ENCODE data around the gene CDHR1. TPM values are rescaled to one million over a fixed set of nuclear protein-coding genes. Genes with fewer than 3 reads are reported as not detected.
"Not testable (repeated sequence)": the region's sequence is repeated elsewhere in the genome, so short reads cannot be mapped to it uniquely, and the experiment has no call there.

CDHR1 gene
- total RNA-seq, 2 donors from 2014 or later = 3.3 to 10.2 TPM

- no peaks in the 10 kb centered on the region for H3K9me3 Mint-ChIP-seq
- ATAC-seq = no peak
- no peak for DNase-seq (ENCODE audit: low spot score)
- peaks cover 0 to 6% of the 10 kb centered on the region in 2 donors for H3K27me3 Mint-ChIP-seq
- peaks cover 2 to 6% of the 10 kb centered on the region in 2 donors for H3K4me1 Mint-ChIP-seq (ENCODE audit: low read depth in 2 of 2)
- no peak overlapping the region for H3K4me3 Mint-ChIP-seq
- no peaks in the 10 kb centered on the region for H3K36me3 Mint-ChIP-seq
- no peak overlapping the region for H3K27ac Mint-ChIP-seq
Observed at GRCh38 chr10:84164442-84164841, 29.9 kb upstream of the CDHR1 start.

DNA sequence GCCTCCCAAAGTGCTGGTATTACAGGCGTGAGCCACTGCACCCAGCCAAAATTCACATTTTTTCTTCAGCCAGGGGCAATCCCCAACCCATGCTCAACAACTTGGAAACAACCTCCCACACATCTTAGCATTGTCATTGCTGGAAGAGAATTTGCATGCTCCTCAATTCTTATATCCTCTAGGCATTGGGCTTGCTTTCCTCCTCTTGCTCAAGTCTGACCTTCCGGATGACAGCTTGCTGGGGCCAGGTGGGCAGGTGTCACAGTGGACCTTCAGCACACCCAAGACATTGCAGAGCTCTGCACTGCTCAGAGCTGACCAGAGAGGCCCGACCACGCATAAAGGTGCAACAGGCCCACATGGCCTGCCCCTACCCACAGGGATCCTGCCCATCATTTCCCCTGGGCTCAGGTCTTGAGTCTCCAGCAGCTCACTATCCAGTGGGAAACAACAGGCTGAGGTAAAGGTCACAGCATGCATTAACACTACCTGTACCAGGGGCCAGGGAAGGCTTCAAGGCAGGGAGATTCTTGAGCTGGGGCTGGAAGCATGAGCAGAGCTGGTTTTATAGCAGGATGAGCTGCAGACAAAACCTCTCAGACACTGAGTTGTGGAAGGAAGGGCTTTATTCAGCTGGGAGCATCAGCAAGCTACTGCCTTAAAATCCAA is 27.6 kb upstream of the CDHR1 start:
- no peak overlapping the region for H3K4me3 Mint-ChIP-seq
- ATAC-seq (no peak), DNase-seq (ENCODE audit: low spot score) (no peak)
- no peaks in the 10 kb centered on the region for H3K9me3 Mint-ChIP-seq
- peaks cover 0 to 2% of the 10 kb centered on the region in 2 donors for H3K27me3 Mint-ChIP-seq
- H3K36me3 Mint-ChIP-seq = no peaks in the 10 kb centered on the region
- H3K4me1 Mint-ChIP-seq (ENCODE audit: low read depth in 2 of 2) = peaks cover 0 to 6% of the 10 kb centered on the region in 2 donors
- H3K27ac Mint-ChIP-seq = no peak overlapping the region

- H3K4me3 Mint-ChIP-seq; H3K9me3 Mint-ChIP-seq; DNase-seq (ENCODE audit: low spot score); H3K27ac Mint-ChIP-seq; H3K36me3 Mint-ChIP-seq; H3K4me1 Mint-ChIP-seq (ENCODE audit: low read depth in 2 of 2); H3K27me3 Mint-ChIP-seq; ATAC-seq: not testable (repeated sequence)
Observed at GRCh38 chr10:84167289-84167653, 27.1 kb upstream of the CDHR1 start.

DNA sequence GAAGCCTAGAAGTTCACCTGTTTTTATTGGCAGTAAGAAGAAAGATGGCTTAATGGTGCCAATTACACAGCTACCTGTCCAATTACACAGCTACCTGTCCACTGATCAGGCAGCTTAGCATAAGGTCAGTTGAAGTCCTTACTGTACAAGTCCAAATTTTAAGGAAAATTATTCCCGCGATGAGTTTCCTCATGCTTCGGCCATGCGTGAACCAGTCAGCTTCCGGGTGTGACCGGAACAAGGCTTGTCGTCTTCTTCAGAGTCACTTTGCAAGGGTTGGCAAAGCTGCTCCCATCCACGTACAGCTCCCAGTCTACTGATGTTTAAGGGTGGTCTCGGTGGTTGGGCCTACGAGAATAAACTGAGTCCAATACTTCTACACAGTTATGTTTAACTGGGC is 26.0 kb upstream of the CDHR1 start:
- ATAC-seq; H3K4me1 Mint-ChIP-seq (ENCODE audit: low read depth in 2 of 2); DNase-seq (ENCODE audit: low spot score); H3K9me3 Mint-ChIP-seq; H3K4me3 Mint-ChIP-seq; H3K36me3 Mint-ChIP-seq; H3K27me3 Mint-ChIP-seq; H3K27ac Mint-ChIP-seq: not testable (repeated sequence)

DNA sequence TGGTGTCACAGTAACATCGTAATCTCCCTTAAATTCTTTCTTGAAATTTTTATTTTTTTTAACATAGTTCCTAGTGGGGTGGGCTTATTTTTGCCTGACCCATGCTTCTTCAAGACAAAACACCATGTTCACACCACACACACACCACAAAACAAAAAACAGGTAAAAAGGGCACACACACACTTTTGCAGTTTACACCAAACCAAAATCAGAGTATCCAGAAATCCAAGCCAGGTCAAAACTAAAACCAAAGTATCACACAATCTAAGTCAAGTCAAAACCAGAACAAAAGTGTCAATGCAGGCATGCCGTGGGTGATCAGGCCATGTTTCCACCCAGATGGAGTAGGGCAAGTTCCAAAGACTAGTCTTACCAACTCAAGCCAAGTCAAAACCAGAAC is 23.1 kb upstream of the CDHR1 start:
- not testable (repeated sequence) for H3K4me3 Mint-ChIP-seq; H3K27me3 Mint-ChIP-seq; H3K9me3 Mint-ChIP-seq; H3K4me1 Mint-ChIP-seq (ENCODE audit: low read depth in 2 of 2); DNase-seq (ENCODE audit: low spot score); ATAC-seq; H3K36me3 Mint-ChIP-seq
- peak overlapping the region in 1 of 2 donors; percentile 56 for H3K27ac Mint-ChIP-seq

- not testable (repeated sequence) for H3K27ac Mint-ChIP-seq; H3K4me1 Mint-ChIP-seq (ENCODE audit: low read depth in 2 of 2); H3K36me3 Mint-ChIP-seq; DNase-seq (ENCODE audit: low spot score); H3K9me3 Mint-ChIP-seq; H3K27me3 Mint-ChIP-seq; ATAC-seq; H3K4me3 Mint-ChIP-seq
Observed at GRCh38 chr10:84171700-84172466, 22.5 kb upstream of the CDHR1 start.

GRCh38 chr10:84172467-84173356 is 21.6 kb upstream of the CDHR1 start:
- DNase-seq (ENCODE audit: low spot score) (no peak), ATAC-seq (no peak)
- Mint-ChIP-seq H3K36me3 (no peaks in the 10 kb centered on the region), H3K27me3 (no peaks in the 10 kb centered on the region), H3K27ac (no peak overlapping the region), H3K4me1 (ENCODE audit: low read depth in 2 of 2) (peaks cover 6 to 11% of the 10 kb centered on the region in 2 donors), H3K9me3 (no peaks in the 10 kb centered on the region), H3K4me3 (no peak overlapping the region)

DNA sequence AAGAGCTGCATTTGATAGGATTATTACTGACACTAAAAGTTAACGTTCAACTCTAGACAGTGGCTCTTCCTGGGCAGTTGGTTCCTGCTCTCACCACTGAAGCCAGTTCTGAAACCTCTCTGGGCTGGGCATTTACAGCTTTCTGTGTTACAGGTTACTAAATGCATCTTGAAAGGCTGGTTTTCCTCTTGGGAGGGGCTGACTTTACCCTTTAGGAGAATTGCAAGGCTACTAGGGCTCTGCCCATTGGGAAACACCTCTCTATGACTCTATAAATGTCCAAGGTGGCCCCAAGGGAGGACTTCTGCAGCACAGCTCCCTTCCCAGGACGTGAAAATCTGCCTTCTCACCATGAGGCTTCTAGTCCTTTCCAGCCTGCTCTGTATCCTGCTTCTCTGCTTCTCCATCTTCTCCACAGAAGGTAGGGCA is 20.8 kb upstream of the CDHR1 start, which contains the start of gene GPR15LG:
GPR15LG (plus strand) TSS at position 301 of the 429 bp plus-strand sequence; CDS start at position 352, 51 bp downstream.
- peaks cover 6 to 11% of the 10 kb centered on the region in 2 donors for H3K4me1 Mint-ChIP-seq (ENCODE audit: low read depth in 2 of 2)
- ATAC-seq = no peak
- no peaks in the 10 kb centered on the region for H3K27me3 Mint-ChIP-seq
- H3K9me3 Mint-ChIP-seq = no peaks in the 10 kb centered on the region
- H3K27ac Mint-ChIP-seq = no peak within 1 kb of the TSS
- DNase-seq (ENCODE audit: low spot score) = no peak
- no peaks in the 10 kb centered on the region for H3K36me3 Mint-ChIP-seq
- no peak within 1 kb of the TSS for H3K4me3 Mint-ChIP-seq

- Mint-ChIP-seq H3K36me3 (no peaks in the 10 kb centered on the region), H3K27ac (no peak overlapping the region), H3K4me3 (no peak overlapping the region), H3K4me1 (ENCODE audit: low read depth in 2 of 2) (peaks cover 6 to 11% of the 10 kb centered on the region in 2 donors), H3K9me3 (no peaks in the 10 kb centered on the region), H3K27me3 (no peaks in the 10 kb centered on the region)
- DNase-seq (ENCODE audit: low spot score) (no peak), ATAC-seq (no peak)
Observed at GRCh38 chr10:84175436-84175835, 18.9 kb upstream of the CDHR1 start.

- peak overlapping the region; percentile 60 for H3K4me3 Mint-ChIP-seq
- no peak overlapping the region for H3K27ac Mint-ChIP-seq
- H3K36me3 Mint-ChIP-seq = no peaks in the 10 kb centered on the region
- peaks cover 6 to 8% of the 10 kb centered on the region in 2 donors for H3K4me1 Mint-ChIP-seq (ENCODE audit: low read depth in 2 of 2)
- DNase-seq (ENCODE audit: low spot score) (no peak), ATAC-seq (no peak)
- no peaks in the 10 kb centered on the region for H3K27me3 Mint-ChIP-seq
- no peaks in the 10 kb centered on the region for H3K9me3 Mint-ChIP-seq
Observed at GRCh38 chr10:84176351-84176750, 18.0 kb upstream of the CDHR1 start.

GRCh38 chr10:84176836-84177474 is 17.4 kb upstream of the CDHR1 start:
- Mint-ChIP-seq H3K27me3 (no peaks in the 10 kb centered on the region), H3K4me3 (peak overlapping the region; percentile 60), H3K4me1 (ENCODE audit: low read depth in 2 of 2) (peaks cover 6 to 7% of the 10 kb centered on the region in 2 donors), H3K27ac (no peak overlapping the region), H3K9me3 (no peaks in the 10 kb centered on the region), H3K36me3 (no peaks in the 10 kb centered on the region)
- DNase-seq (ENCODE audit: low spot score) (no peak), ATAC-seq (peak in 1 of 2 donors; percentile 11)

GRCh38 chr10:84177541-84178141 is 16.7 kb upstream of the CDHR1 start:
- Mint-ChIP-seq H3K36me3 (no peaks in the 10 kb centered on the region), H3K9me3 (no peaks in the 10 kb centered on the region), H3K27me3 (no peaks in the 10 kb centered on the region), H3K4me1 (ENCODE audit: low read depth in 2 of 2) (peaks cover 6 to 7% of the 10 kb centered on the region in 2 donors), H3K4me3 (no peak overlapping the region), H3K27ac (no peak overlapping the region)
- ATAC-seq (peak; percentile 85 to 90), DNase-seq (ENCODE audit: low spot score) (peak; percentile 74)

GRCh38 chr10:84178160-84178609 is 16.2 kb upstream of the CDHR1 start:
- peaks cover 6 to 7% of the 10 kb centered on the region in 2 donors for H3K4me1 Mint-ChIP-seq (ENCODE audit: low read depth in 2 of 2)
- H3K27me3 Mint-ChIP-seq = no peaks in the 10 kb centered on the region
- ATAC-seq (peak in 1 of 2 donors; percentile 2), DNase-seq (ENCODE audit: low spot score) (no peak)
- H3K4me3 Mint-ChIP-seq = no peak overlapping the region
- H3K36me3 Mint-ChIP-seq = no peaks in the 10 kb centered on the region
- no peak overlapping the region for H3K27ac Mint-ChIP-seq
- H3K9me3 Mint-ChIP-seq = no peaks in the 10 kb centered on the region
